Peyer's patch (tissue), 4 donors: ENCODE measurements around the gene WDSUB1.

Experiments
- CTCF ChIP-seq, 6 experiments: fragments of 450-650 bp in 4 of 6; fragments of 200-600 bp in 2 of 6; sonication (generic) in 1 of 6; IDR thresholded peaks; one replicate each; pipeline ENCODE4 v1.5.1; 2017 to 2019; ENCODE audit warnings: antibody characterized with exemption in 6 of 6, mild to moderate bottlenecking in 3 of 6, moderate library complexity in 1 of 6
- POLR2A ChIP-seq, 2 donors: fragments of 450-650 bp; IDR thresholded peaks; one replicate each; pipeline ENCODE4 v1.5.1; 2017; ENCODE audit warnings: antibody characterized with exemption in 2 of 2, mild to moderate bottlenecking in 2 of 2, moderate library complexity in 2 of 2

DNA sequence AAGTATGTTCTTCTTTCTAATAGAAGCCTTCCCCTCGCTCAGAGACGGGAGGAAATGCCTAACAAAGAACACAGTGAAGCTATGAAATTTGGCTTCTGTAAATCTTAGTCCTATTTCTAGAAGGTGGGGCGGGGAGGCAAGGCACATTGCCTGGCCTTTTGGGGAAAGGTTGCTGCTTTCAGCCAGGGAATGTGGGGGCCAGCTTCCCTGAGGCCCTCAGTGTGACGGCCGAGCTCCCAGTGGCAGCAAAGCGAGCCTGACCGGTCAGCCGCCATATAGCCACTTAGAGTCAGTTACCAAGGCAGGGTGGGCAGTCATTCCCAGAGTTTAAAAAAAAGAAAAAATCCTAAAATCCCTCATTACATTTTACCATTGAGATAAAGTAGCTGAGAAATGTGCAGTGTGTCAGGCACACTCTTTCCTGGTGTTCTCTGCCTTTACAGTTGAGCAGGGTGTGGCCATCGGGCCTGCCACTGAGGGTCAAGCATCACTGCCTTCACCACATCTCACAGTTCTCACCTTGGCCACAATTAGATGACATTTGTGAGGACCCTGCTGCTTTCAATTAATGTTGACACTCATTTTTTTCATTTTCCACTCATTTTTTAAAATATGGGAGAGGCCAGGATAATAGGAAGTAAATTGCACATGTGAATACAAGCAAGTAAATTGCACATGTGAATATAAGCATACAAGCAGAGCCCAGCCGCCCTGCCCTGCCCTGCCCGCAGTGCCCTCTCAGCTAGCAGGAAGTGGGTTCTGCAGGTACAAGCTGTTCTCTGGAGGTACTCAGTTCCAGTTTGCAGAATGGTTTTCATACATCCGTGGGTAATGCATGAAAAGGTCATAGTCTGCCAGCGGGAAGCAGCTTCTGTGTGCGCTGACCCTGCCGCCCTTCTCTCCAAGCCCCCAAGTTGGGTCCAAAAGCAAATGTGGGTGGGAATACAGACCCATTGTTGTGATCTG, 76.9 kb downstream of the WDSUB1 start:
- TF ChIP-seq CTCF (IDR thresholded peaks at IDR 0.05) (no peak), POLR2A (IDR thresholded peaks at IDR 0.05) (no peak)
